OCI-LY7 (cell line): ENCODE results near the gene ABHD13. TPM values are rescaled to one million over a fixed set of nuclear protein-coding genes. Genes with fewer than 3 reads are reported as not detected.

Source experiments
- BruUV-seq: library from RNA; stranded (reverse); fragments of 400-500 nt; replicated peaks from 2 replicates; lab custom pipeline; 2021; lab: Mats Ljungman, UMichigan
- CTCF ChIA-PET: fragments of 300-600 bp; sonication (Branson Sonifier 250); formaldehyde crosslinking; loops from one replicate; lab custom pipeline; 2022; ENCODE audit warnings: antibody characterized with exemption; ENCODE audit not compliant: unreplicated experiment; lab: Charles Lee
- POLR2A ChIA-PET: fragments of 300-600 bp; sonication (Branson Sonifier 250); formaldehyde crosslinking; loops from one replicate; lab custom pipeline; 2022; ENCODE audit warnings: antibody characterized with exemption; lab: Charles Lee
- DNase-seq: peaks from one replicate; pipeline ENCODE4 v3.0.0-alpha.2; 2015; ENCODE audit warnings: low spot score
- H2AFZ ChIP-seq: fragments of 200-600 bp; sonication (generic), shearing (Covaris generic); 2 replicates; pipeline ENCODE4 v1.6.1; 2014; ENCODE audit warnings: mild to moderate bottlenecking, antibody characterized with exemption, low read length, moderate library complexity
- H3K27ac ChIP-seq: fragments of 200-600 bp; sonication (generic); 2 replicates; pipeline ENCODE4 v1.5.1; 2014; ENCODE audit warnings: mixed run types, low read depth, mild to moderate bottlenecking, moderate library complexity, low read length, inconsistent platforms; ENCODE audit not compliant: poor library complexity, severe bottlenecking
- H3K36me3 ChIP-seq: fragments of 200-600 bp; sonication (generic); 2 replicates; pipeline ENCODE4 v1.6.1; 2014; ENCODE audit warnings: mild to moderate bottlenecking, antibody characterized with exemption, low read length, moderate library complexity, mixed read lengths; ENCODE audit not compliant: insufficient read depth
- H3K4me1 ChIP-seq: fragments of 200-600 bp; sonication (generic); 2 replicates; pipeline ENCODE4 v1.5.1; 2014; ENCODE audit warnings: mild to moderate bottlenecking, low read length; ENCODE audit not compliant: insufficient read depth, poor library complexity, severe bottlenecking
- H3K4me2 ChIP-seq: fragments of 200-600 bp; sonication (generic); 2 replicates; pipeline ENCODE4 v1.6.1; 2014; ENCODE audit warnings: mild to moderate bottlenecking, low read length
- H3K4me3 ChIP-seq: fragments of 200-600 bp; sonication (generic); 2 replicates; pipeline ENCODE4 v1.5.1; 2014; ENCODE audit warnings: mild to moderate bottlenecking, low read depth, low read length; ENCODE audit not compliant: poor library complexity, severe bottlenecking
- H3K79me2 ChIP-seq: fragments of 200-600 bp; sonication (generic); 2 replicates; pipeline ENCODE4 v1.6.1; 2016; ENCODE audit warnings: low read depth, mild to moderate bottlenecking, low read length, moderate library complexity, mixed read lengths; ENCODE audit not compliant: insufficient read depth
- H3K9me2 ChIP-seq: fragments of 200-600 bp; sonication (generic); 2 replicates; pipeline ENCODE4 v1.6.1; 2016; ENCODE audit warnings: mild to moderate bottlenecking, low read length, mixed read lengths; ENCODE audit not compliant: insufficient read depth
- H3K9me3 ChIP-seq: fragments of 200-600 bp; sonication (generic); 2 replicates; pipeline ENCODE4 v1.6.1; 2014; ENCODE audit warnings: mild to moderate bottlenecking, mixed run types, low read length, mixed read lengths
- H4K20me1 ChIP-seq: fragments of 200-600 bp; sonication (generic); 2 replicates; pipeline ENCODE4 v1.6.1; 2014; ENCODE audit warnings: mild to moderate bottlenecking, antibody characterized with exemption, low read length, moderate library complexity, mixed read lengths; ENCODE audit not compliant: insufficient read depth
- CTCF ChIP-seq: fragments of 200-600 bp; sonication (generic); conservative IDR thresholded peaks from 2 replicates; pipeline ENCODE4 v1.5.1; 2014; ENCODE audit warnings: mild to moderate bottlenecking, antibody characterized with exemption, low read length, moderate library complexity, mixed read lengths
- EZH2phosphoT487 ChIP-seq: fragments of 200-600 bp; sonication (generic); IDR thresholded peaks from 2 replicates; pipeline ENCODE4 v1.6.1; 2018; ENCODE audit warnings: low read depth, borderline replicate concordance, mild to moderate bottlenecking, mixed run types, antibody characterized with exemption, low read length, moderate library complexity, mixed read lengths
- intact Hi-C: fragments of 100-400 bp; cut with micrococcal nuclease; formaldehyde crosslinking; loops from one replicate; pipeline ENCODE4 v1.10.0; 2022; ENCODE audit not compliant: unreplicated experiment
- total RNA-seq, 2 experiments: library from RNA; depleted of rRNA in 1 of 2; stranded (reverse); fragments of >200 nt in 1 of 2; shearing (Covaris generic) in 1 of 2; gene quantifications; 2 replicates each; pipeline ENCODE4 v1.2.3, GENCODE V29; 2014 to 2022

ABHD13 gene
- total RNA-seq, 2 experiments from 2014 or later = 2.1 to 3.3 TPM

- H3K9me2 ChIP-seq = no peaks in the 10 kb centered on the region
- ChIA-PET POLR2A (interaction anchor here (0.6 kb wide), 1 partner anchor 16 kb away, joined by 4 read pairs; no protein-coding TSS in a partner anchor), CTCF (no interaction called here)
- peaks cover 24% of the 10 kb centered on the region for H3K4me1 ChIP-seq
- no peaks in the 10 kb centered on the region for H3K9me3 ChIP-seq
- no peak for DNase-seq
- peaks cover 19% of the 10 kb centered on the region for H4K20me1 ChIP-seq
- no TSS peak for BruUV-seq
- intact Hi-C loops = loop anchor here (2.0 kb wide), 1 partner anchor 43 kb away; no protein-coding TSS in a partner anchor
- H3K27ac ChIP-seq = no peak overlapping the region
- H2AFZ ChIP-seq = no peak overlapping the region
- H3K4me2 ChIP-seq = peak overlapping the region; percentile 94
- TF ChIP-seq CTCF (peak; percentile 50; the same call in 1 of the 2 replicates), EZH2phosphoT487 (no peak)
- no peak overlapping the region for H3K4me3 ChIP-seq
- no peaks in the 10 kb centered on the region for H3K36me3 ChIP-seq
- peaks cover 15% of the 10 kb centered on the region; the same call in 1 of the 2 replicates for H3K79me2 ChIP-seq
Observed at GRCh38 chr13:108220041-108220440, 1.8 kb downstream of the ABHD13 start.

DNA sequence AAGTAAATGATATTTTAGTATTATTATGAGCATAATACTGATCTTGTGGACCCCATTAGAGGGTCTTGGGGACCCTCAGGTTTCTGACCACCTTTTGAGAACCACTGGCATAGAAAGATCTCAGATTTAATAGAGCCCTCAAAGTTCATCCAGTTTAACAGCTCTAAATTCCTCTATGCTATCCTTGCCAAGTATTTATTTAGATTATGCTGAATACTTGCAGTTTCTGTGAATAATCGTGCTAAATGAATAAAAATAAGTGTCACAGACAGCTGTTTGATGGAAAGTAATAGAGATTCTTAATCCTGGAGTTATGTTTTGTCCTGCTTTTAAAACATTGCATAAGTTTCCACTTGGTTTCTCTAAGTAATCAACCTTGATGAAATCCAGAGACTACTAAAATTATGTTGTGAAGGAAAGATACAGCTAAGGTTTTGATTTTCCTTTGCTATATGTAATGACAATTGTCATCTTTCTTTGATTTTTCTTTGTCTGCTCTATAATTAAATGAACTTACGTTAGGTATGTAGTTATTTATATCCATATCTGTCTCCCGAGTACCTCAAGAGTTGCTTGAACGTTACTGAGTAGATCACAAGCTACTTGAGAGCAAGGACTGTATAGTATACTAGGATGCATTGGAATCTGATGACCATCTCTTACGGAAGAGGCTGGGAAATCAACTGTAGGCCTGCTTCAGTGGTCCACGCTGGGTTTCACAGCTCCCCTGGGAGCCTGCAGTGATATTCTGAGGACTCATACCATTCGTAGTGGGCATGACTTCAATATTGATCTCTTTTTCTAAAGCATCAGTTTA, 5.7 kb downstream of the ABHD13 start:
- H3K9me3 ChIP-seq = no peaks in the 10 kb centered on the region
- intact Hi-C loops = no loop called here
- H3K4me3 ChIP-seq = no peak overlapping the region
- peaks cover 10% of the 10 kb centered on the region for H3K4me1 ChIP-seq
- ChIA-PET CTCF (no interaction called here), POLR2A (interaction anchor here (0.7 to 0.8 kb wide), 2 partner anchors 9 to 10 kb away, joined by 3 to 5 read pairs; no protein-coding TSS in a partner anchor)
- no peaks in the 10 kb centered on the region for H3K9me2 ChIP-seq
- TF ChIP-seq EZH2phosphoT487 (no peak), CTCF (no peak)
- no TSS peak for BruUV-seq
- no peak overlapping the region for H2AFZ ChIP-seq
- no peak for DNase-seq
- peaks cover 7% of the 10 kb centered on the region; the same call in 1 of the 2 replicates for H3K79me2 ChIP-seq
- no peak overlapping the region for H3K4me2 ChIP-seq
- no peaks in the 10 kb centered on the region for H3K36me3 ChIP-seq
- H3K27ac ChIP-seq = no peak overlapping the region
- peaks cover 19% of the 10 kb centered on the region for H4K20me1 ChIP-seq

DNA sequence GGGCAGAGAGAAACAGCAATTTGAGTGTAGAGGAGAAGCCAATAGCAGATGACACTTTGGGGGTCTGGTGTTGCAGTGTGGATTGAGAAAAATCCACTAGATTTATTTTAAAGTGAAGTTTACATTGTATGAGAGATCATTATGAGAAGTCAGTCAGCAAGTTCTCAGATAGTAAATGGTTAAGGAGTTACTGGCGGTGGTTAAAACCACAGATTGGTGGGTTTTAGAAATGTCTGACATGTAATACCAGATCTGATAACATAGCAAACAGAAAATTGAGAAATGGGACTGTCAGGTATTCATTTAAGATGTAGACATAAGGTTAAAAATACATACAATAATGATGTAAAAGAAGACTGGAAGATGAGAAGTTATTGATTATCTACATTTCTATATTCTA, 7.2 kb downstream of the ABHD13 start:
- TF ChIP-seq CTCF (no peak), EZH2phosphoT487 (no peak)
- H3K79me2 ChIP-seq = no peaks in the 10 kb centered on the region; the same call in 1 of the 2 replicates
- H3K9me2 ChIP-seq = no peaks in the 10 kb centered on the region

More for the DNA sequence above, 7.2 kb downstream of the ABHD13 start:
- Histone ChIP-seq H3K27ac (no peak overlapping the region), H3K4me2 (no peak overlapping the region), H3K36me3 (no peaks in the 10 kb centered on the region), H3K4me3 (no peak overlapping the region), H3K9me3 (no peaks in the 10 kb centered on the region), H4K20me1 (peaks cover 11% of the 10 kb centered on the region; the same call in 1 of the 2 replicates), H2AFZ (no peak overlapping the region), H3K4me1 (no peaks in the 10 kb centered on the region)
- intact Hi-C loops = no loop called here
- DNase-seq = no peak
- no TSS peak for BruUV-seq
- ChIA-PET POLR2A (no interaction called here), CTCF (no interaction called here)
